Neural cell (in vitro differentiated cells): ENCODE results near the gene PRSS53. TPM values are rescaled to one million over a fixed set of nuclear protein-coding genes. Genes with fewer than 3 reads are reported as not detected.

ENCODE experiments used
- H2AFZ ChIP-seq: fragments of 200-600, 300-800 bp; sonication (generic), shearing (Covaris generic); 2 replicates; pipeline ENCODE4 v1.6.0; 2014; ENCODE audit warnings: low read depth, mild to moderate bottlenecking, antibody characterized with exemption, low read length, moderate library complexity
- H3F3A ChIP-seq: fragments of 200-600 bp; shearing (Covaris generic); 2 replicates; pipeline ENCODE4 v1.6.1; 2016; ENCODE audit warnings: mild to moderate bottlenecking, moderate library complexity, mixed read lengths, antibody characterized with exemption, low read length; ENCODE audit not compliant: insufficient read depth, poor library complexity, severe bottlenecking
- H3K27ac ChIP-seq: fragments of 200-600, 300-800 bp; sonication (generic), shearing (Covaris generic); 2 replicates; pipeline ENCODE4 v1.5.1; 2014; ENCODE audit warnings: mild to moderate bottlenecking, low read length, moderate library complexity
- H3K27me3 ChIP-seq: fragments of 300-800, 200-600 bp; sonication (generic), shearing (Covaris generic); 2 replicates; pipeline ENCODE4 v1.6.0; 2014; ENCODE audit warnings: mild to moderate bottlenecking, low read depth, low read length, moderate library complexity; ENCODE audit not compliant: insufficient read depth
- H3K36me3 ChIP-seq: fragments of 300-800, 200-600 bp; sonication (generic), shearing (Covaris generic); 2 replicates; pipeline ENCODE4 v1.5.1; 2014; ENCODE audit warnings: mild to moderate bottlenecking, antibody characterized with exemption, low read length, moderate library complexity; ENCODE audit not compliant: insufficient read depth
- H3K4me2 ChIP-seq: fragments of 300-800, 200-600 bp; sonication (generic), shearing (Covaris generic); 2 replicates; pipeline ENCODE4 v1.6.0; 2014; ENCODE audit warnings: mild to moderate bottlenecking, low read length
- H3K4me3 ChIP-seq: fragments of 300-800, 200-600 bp; sonication (generic), shearing (Covaris generic); 2 replicates; pipeline ENCODE4 v1.5.1; 2014; ENCODE audit warnings: mild to moderate bottlenecking, low read length, moderate library complexity
- H3K79me2 ChIP-seq: fragments of 200-600 bp; shearing (Covaris generic); replicated peaks from 2 replicates; pipeline ENCODE4 v1.6.0; 2014; ENCODE audit warnings: mild to moderate bottlenecking, low read length, moderate library complexity; ENCODE audit not compliant: insufficient read depth
- H3K9ac ChIP-seq: fragments of 300-800, 200-600 bp; sonication (generic), shearing (Covaris generic); 2 replicates; pipeline ENCODE4 v1.6.1; 2016; ENCODE audit warnings: mild to moderate bottlenecking, low read length, mixed read lengths
- H3K9me2 ChIP-seq: fragments of 200-600 bp; shearing (Covaris generic); 2 replicates; pipeline ENCODE4 v1.6.1; 2016; ENCODE audit warnings: mild to moderate bottlenecking, low read length, mixed read lengths; ENCODE audit not compliant: insufficient read depth
- H3K9me3 ChIP-seq: fragments of 200-600, 300-800 bp; sonication (generic), shearing (Covaris generic); 2 replicates; pipeline ENCODE4 v1.6.1; 2016; ENCODE audit warnings: mild to moderate bottlenecking, mixed run types, low read length, moderate library complexity, mixed read lengths
- H4K20me1 ChIP-seq: fragments of 200-600 bp; shearing (Covaris generic); 2 replicates; pipeline ENCODE4 v1.6.1; 2016; ENCODE audit warnings: mild to moderate bottlenecking, mixed run types; ENCODE audit not compliant: insufficient read depth
- CTCF ChIP-seq: fragments of 450-650 bp; IDR thresholded peaks from 2 replicates; pipeline ENCODE4 v1.5.1; 2014; ENCODE audit warnings: antibody characterized with exemption, mild to moderate bottlenecking, moderate library complexity; ENCODE audit not compliant: poor library complexity, severe bottlenecking
- EP300 ChIP-seq: fragments of 450-650 bp; conservative IDR thresholded peaks from 2 replicates; pipeline ENCODE4 v1.6.1; 2014; ENCODE audit warnings: antibody characterized with exemption, mild to moderate bottlenecking, moderate library complexity; ENCODE audit not compliant: poor library complexity, severe bottlenecking
- EZH2 ChIP-seq: fragments of 200-600, 300-800 bp; shearing (Covaris generic), sonication (generic); IDR thresholded peaks from 2 replicates; pipeline ENCODE4 v1.6.1; 2014; ENCODE audit warnings: antibody characterized with exemption, low read length, borderline replicate concordance, mild to moderate bottlenecking; ENCODE audit not compliant: insufficient read depth, poor library complexity, severe bottlenecking
- MXI1 ChIP-seq: fragments of 450-650 bp; conservative IDR thresholded peaks from 2 replicates; pipeline ENCODE4 v1.6.1; 2014; ENCODE audit warnings: antibody characterized with exemption, mild to moderate bottlenecking; ENCODE audit not compliant: poor library complexity, severe bottlenecking
- POLR2AphosphoS5 ChIP-seq: IDR thresholded peaks from 2 replicates; pipeline ENCODE4 v1.6.1; 2012
- RAD21 ChIP-seq: fragments of 450-650 bp; conservative IDR thresholded peaks from 2 replicates; pipeline ENCODE4 v1.6.1; 2014; ENCODE audit warnings: antibody characterized with exemption, mild to moderate bottlenecking, moderate library complexity
- REST ChIP-seq: IDR thresholded peaks from 2 replicates; pipeline ENCODE4 v1.6.1; 2012; ENCODE audit warnings: borderline replicate concordance
- SMC3 ChIP-seq: fragments of 450-650 bp; conservative IDR thresholded peaks from 2 replicates; pipeline ENCODE4 v1.6.1; 2014; ENCODE audit warnings: antibody characterized with exemption, mild to moderate bottlenecking, moderate library complexity; ENCODE audit not compliant: poor library complexity
- TAF1 ChIP-seq: IDR thresholded peaks from 2 replicates; pipeline ENCODE4 v1.6.1; 2012; ENCODE audit warnings: low read depth
- polyA plus RNA-seq: library from polyadenylated mRNA; depleted of rRNA; stranded (reverse); fragments of >200 nt; gene quantifications from 2 replicates; pipeline ENCODE4 v1.2.3, GENCODE V29; 2014

Gene PRSS53
- polyA plus RNA-seq, 1 donor from 2014 or later: 9.3 TPM

DNA sequence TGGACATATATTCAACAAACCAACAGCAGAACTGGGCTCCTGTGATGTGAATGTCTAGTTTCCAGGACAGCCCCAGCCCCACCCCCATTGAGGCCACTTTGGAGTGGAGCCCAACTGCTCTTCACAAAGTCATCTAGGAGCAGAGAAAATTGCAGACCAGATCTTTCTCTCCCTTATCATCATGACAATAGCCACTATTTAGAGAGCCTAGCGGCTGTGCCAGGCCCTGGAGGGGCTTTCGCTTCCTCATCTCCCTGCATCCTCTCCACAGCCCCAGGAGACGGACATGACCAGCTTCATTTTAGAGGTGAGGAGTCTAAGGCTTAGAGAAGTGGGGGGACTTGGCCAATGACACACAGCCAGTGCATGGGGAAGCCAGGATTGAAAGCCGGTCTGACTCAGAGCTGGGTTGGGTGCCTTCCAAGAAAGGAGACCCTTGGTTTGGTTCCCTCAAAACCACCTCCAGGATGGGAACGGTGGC lies 45.4 kb upstream of the PRSS53 start:
- Histone ChIP-seq H3K4me2 (no peak overlapping the region), H3K36me3 (no peaks in the 10 kb centered on the region), H3K4me3 (no peak overlapping the region), H3K9me2 (no peaks in the 10 kb centered on the region), H3K9me3 (no peaks in the 10 kb centered on the region), H4K20me1 (no peaks in the 10 kb centered on the region), H3K79me2 (no peaks in the 10 kb centered on the region), H3F3A (no peaks in the 10 kb centered on the region), H3K27me3 (no peaks in the 10 kb centered on the region), H3K27ac (no peak overlapping the region), H2AFZ (no peak overlapping the region), H3K9ac (no peak overlapping the region)
- TF ChIP-seq SMC3 (no peak), EZH2 (no peak), MXI1 (no peak), CTCF (no peak), TAF1 (no peak), EP300 (no peak), POLR2AphosphoS5 (no peak), RAD21 (no peak)

GRCh38 chr16:31133046-31133501 lies 44.3 kb upstream of the PRSS53 start:
- Histone ChIP-seq H3K79me2 (no peaks in the 10 kb centered on the region), H2AFZ (no peak overlapping the region), H3F3A (no peaks in the 10 kb centered on the region), H3K27ac (no peak overlapping the region), H4K20me1 (no peaks in the 10 kb centered on the region), H3K9ac (no peak overlapping the region), H3K4me2 (no peak overlapping the region), H3K4me3 (no peak overlapping the region), H3K9me3 (no peaks in the 10 kb centered on the region), H3K36me3 (no peaks in the 10 kb centered on the region), H3K9me2 (no peaks in the 10 kb centered on the region), H3K27me3 (no peaks in the 10 kb centered on the region)
- TF ChIP-seq REST (no peak), SMC3 (no peak), TAF1 (no peak)
